K562 (cell line): ENCODE measurements around the gene KCNK2. TPM values are rescaled to one million over a fixed set of nuclear protein-coding genes. Genes with fewer than 3 reads are reported as not detected.

Experiments
- ATAC-seq: fragments of 200-7000 bp; cut with Tn5 transposase; 3 replicates; pipeline ENCODE4 v1.9.1; 2020; ENCODE audit warnings: moderate library complexity
- BruUV-seq: library from RNA; stranded (reverse); fragments of 400-500 nt; replicated peaks from 2 replicates; lab custom pipeline; 2021; lab: Mats Ljungman, UMichigan
- CTCF ChIA-PET: fragments of 300-600 bp; formaldehyde crosslinking; extraction: SDS; loops from one replicate; lab custom pipeline; 2021; ENCODE audit warnings: low intra/inter-chr PET ratio; lab: Yijun Ruan, JAX
- POLR2A ChIA-PET: fragments of 300-600, 350-650 bp; sonication (Branson Sonifier 250); formaldehyde crosslinking; extraction: SDS; loops from one replicate; lab custom pipeline; 2021; ENCODE audit warnings: antibody characterized with exemption, inconsistent platforms; lab: Yijun Ruan, JAX
- DNase-seq, 4 experiments: peaks; one replicate each; pipeline versions ENCODE4 v3.0.0 to v3.0.0-alpha.2; 2011 to 2018; ENCODE audit warnings: low spot score in 3 of 4, mixed read lengths in 3 of 4; ENCODE audit errors: extremely low read depth in 1 of 4
- FAIRE-seq: peaks from 2 replicates; lab custom pipeline; 2011; peaks lifted over from hg19 to GRCh38; lab: Jason Lieb, UNC
- H2AFZ ChIP-seq: 2 replicates; pipeline ENCODE4 v1.6.0; 2011; ENCODE audit warnings: low read depth, low read length, control low read depth, inconsistent platforms
- H3K27ac ChIP-seq: fragments of 200-600 bp; 3 replicates; pipeline ENCODE4 v1.8.0; 2011; ENCODE audit warnings: low read depth, mild to moderate bottlenecking, control low read depth, inconsistent platforms, low read length, moderate library complexity, mixed read lengths; ENCODE audit errors: extremely low read depth
- H3K27me3 ChIP-seq, 2 experiments: fragments of 300-600 bp in 1 of 2; 2 replicates in 1 of 2; 3 replicates in 1 of 2; pipeline versions ENCODE4 v1.6.0 to v1.8.0; 2011; ENCODE audit warnings: inconsistent platforms in 2 of 2, low read length in 2 of 2, mild to moderate bottlenecking in 1 of 2, mixed read lengths in 1 of 2, moderate library complexity in 1 of 2; ENCODE audit not compliant: control insufficient read depth in 2 of 2, insufficient read depth in 2 of 2
- H3K36me3 ChIP-seq: fragments of 300-600 bp; 3 replicates; pipeline ENCODE4 v1.8.0; 2011; ENCODE audit warnings: mild to moderate bottlenecking, low read length, inconsistent platforms; ENCODE audit not compliant: control insufficient read depth, insufficient read depth
- H3K4me1 ChIP-seq, 2 experiments: fragments of 200-600 bp in 1 of 2; replicated peaks in 1 of 2; 2 replicates in 1 of 2; 3 replicates in 1 of 2; pipeline versions ENCODE4 v1.5.1 to v1.8.0; 2011; ENCODE audit warnings: inconsistent platforms in 2 of 2, low read length in 2 of 2, mild to moderate bottlenecking in 1 of 2, mixed read lengths in 1 of 2, moderate library complexity in 1 of 2; ENCODE audit not compliant: control insufficient read depth in 2 of 2, insufficient read depth in 2 of 2
- H3K4me2 ChIP-seq: 2 replicates; pipeline ENCODE4 v1.6.1; 2011; ENCODE audit warnings: low read length, control low read depth, inconsistent platforms, mixed read lengths; ENCODE audit not compliant: insufficient read depth
- H3K4me3 ChIP-seq: fragments of 200-600 bp; sonication (generic), shearing (Covaris generic); 2 replicates; pipeline ENCODE4 v1.5.1; 2016; ENCODE audit warnings: control low read depth, inconsistent platforms
- H3K79me2 ChIP-seq: fragments of 200-600 bp; 3 replicates; pipeline ENCODE4 v1.8.0; 2011; ENCODE audit warnings: low read length, inconsistent platforms; ENCODE audit not compliant: control insufficient read depth, insufficient read depth
- H3K9ac ChIP-seq, 2 experiments: 2 replicates each; pipeline versions ENCODE4 v1.6.0 to v1.6.1; 2011; ENCODE audit warnings: low read depth in 2 of 2, low read length in 2 of 2, control low read depth in 1 of 2, inconsistent platforms in 1 of 2, mild to moderate bottlenecking in 1 of 2, mixed read lengths in 1 of 2; ENCODE audit not compliant: insufficient read depth in 1 of 2
- H3K9me1 ChIP-seq: one replicate; pipeline ENCODE4 v1.6.0; 2011; ENCODE audit warnings: inconsistent platforms, mild to moderate bottlenecking, low read length, moderate library complexity; ENCODE audit not compliant: control insufficient read depth, insufficient read depth
- H3K9me3 ChIP-seq: replicated peaks from 2 replicates; pipeline ENCODE4 v1.5.1; 2011; ENCODE audit warnings: low read depth, low read length, inconsistent platforms; ENCODE audit not compliant: control insufficient read depth, insufficient read depth
- H4K20me1 ChIP-seq: replicated peaks from 2 replicates; pipeline ENCODE4 v1.6.1; 2011; ENCODE audit warnings: low read length, inconsistent platforms, mixed read lengths; ENCODE audit not compliant: control insufficient read depth, insufficient read depth
- DLX4 ChIP-seq: fragments of 250-450 bp; sonication (Bioruptor Pico); IDR thresholded peaks from 2 replicates; pipeline ENCODE4 v1.6.1; 2021; ENCODE audit warnings: mild to moderate bottlenecking
- ESRRB ChIP-seq: fragments of 250-450 bp; sonication (Bioruptor Pico); IDR thresholded peaks from 2 replicates; pipeline ENCODE4 v1.5.0; 2020; ENCODE audit warnings: mild to moderate bottlenecking, moderate library complexity, borderline replicate concordance
- FOXK1 ChIP-seq: sonication (generic); formaldehyde crosslinking; IDR thresholded peaks from 2 replicates; pipeline ENCODE4 v1.8.0; 2022; ENCODE audit warnings: missing genetic modification reagents, mild to moderate bottlenecking, borderline replicate concordance
- GMEB1 ChIP-seq: fragments of 250-450 bp; sonication (Bioruptor Pico); IDR thresholded peaks from 2 replicates; pipeline ENCODE4 v1.4.0; 2020; ENCODE audit warnings: mild to moderate bottlenecking
- HIVEP1 ChIP-seq: fragments of 250-450 bp; sonication (Bioruptor Pico); IDR thresholded peaks from 2 replicates; pipeline ENCODE4 v1.4.0; 2020; ENCODE audit warnings: mild to moderate bottlenecking
- MCM2 ChIP-seq: fragments of 450-650 bp; IDR thresholded peaks from 2 replicates; pipeline ENCODE4 v1.6.1; 2017; ENCODE audit warnings: low read depth, mild to moderate bottlenecking
- MLLT1 ChIP-seq, 2 experiments: fragments of 450-650 bp; IDR thresholded peaks; 2 replicates each; pipeline ENCODE4 v1.6.1; 2016
- SMAD4 ChIP-seq: fragments of 250-450 bp; sonication (Bioruptor Pico); conservative IDR thresholded peaks from 2 replicates; pipeline ENCODE4 v1.8.0; 2021; ENCODE audit warnings: inconsistent platforms, mild to moderate bottlenecking, moderate library complexity
- SP1 ChIP-seq: sonication (generic); formaldehyde crosslinking; IDR thresholded peaks from 2 replicates; pipeline ENCODE4 v1.8.1; 2022; ENCODE audit warnings: mild to moderate bottlenecking, missing genetic modification reagents
- TCF15 ChIP-seq: fragments of 250-450 bp; sonication (Bioruptor Pico); IDR thresholded peaks from 2 replicates; pipeline ENCODE4 v1.8.0; 2022; ENCODE audit warnings: moderate library complexity, mild to moderate bottlenecking, inconsistent platforms
- ZNF24 ChIP-seq: fragments of 450-650 bp; IDR thresholded peaks from 2 replicates; pipeline ENCODE4 v1.6.1; 2016
- ZNF253 ChIP-seq: fragments of 250-450 bp; sonication (Bioruptor Pico); conservative IDR thresholded peaks from 2 replicates; pipeline ENCODE4 v1.6.1; 2021; ENCODE audit warnings: mild to moderate bottlenecking
- ZNF3 ChIP-seq: fragments of 250-450 bp; sonication (Bioruptor Pico); IDR thresholded peaks from 2 replicates; pipeline ENCODE4 v1.5.0; 2021; ENCODE audit warnings: mild to moderate bottlenecking, moderate library complexity
- WGBS: fragments of 100-300 bp; shearing (Covaris generic); methylation state at CpG from one replicate; pipeline ENCODE4 v1.1.6; 2016; ENCODE audit warnings: low coverage, mixed read lengths; ENCODE audit not compliant: insufficient coverage; ENCODE audit errors: missing lambda C conversion rate; 5-methylcytosine and 5-hydroxymethylcytosine counted together
- in situ Hi-C: fragments of 300-500 bp; cut with MboI; formaldehyde crosslinking; loops from 4 replicates; pipeline ENCODE4 v1.15.0; 2018; ENCODE audit warnings: inconsistent platforms, mixed read lengths
- intact Hi-C: fragments of 100-400 bp; cut with micrococcal nuclease; formaldehyde crosslinking; loops from 2 replicates; pipeline ENCODE4 v1.14.2; 2022
- polyA plus RNA-seq, 8 experiments: library from polyadenylated mRNA; depleted of rRNA in 4 of 8; stranded (reverse) in 5 of 8; unstranded in 3 of 8; fragments of >200 nt; fragmentation: Nextera tagmentation in 2 of 8; fragmentation: Illumina TruSeq in 1 of 8; extraction: Ambion mirVana in 2 of 8; extraction: Trizol in 1 of 8; gene quantifications; 2 replicates each; pipeline versions ENCODE4 v1.2.1 to v1.2.3, GENCODE V29; 2011 to 2014; ENCODE audit warnings: inconsistent platforms in 1 of 8, missing spikeins in 1 of 8
- total RNA-seq, 7 experiments: library from RNA; depleted of rRNA in 6 of 7; stranded (reverse); fragments of >200 nt in 6 of 7; fragmentation: Illumina TruSeq in 2 of 7; extraction: Trizol in 2 of 7; gene quantifications; 2 replicates each; pipeline versions ENCODE4 v1.2.1 to v1.2.3, GENCODE V29; 2011 to 2021; ENCODE audit warnings: low replicate concordance in 1 of 7
- TF ChIP-seq, protein P1 (sequence below): fragments of 450-650 bp; IDR thresholded peaks from 2 replicates; pipeline ENCODE4 v1.6.1; 2016; ENCODE audit warnings: mild to moderate bottlenecking

The KCNK2 gene
- total and polyA plus RNA-seq, 9 of the 15 experiments (the other 6 are each of a cell fraction or from before 2014, with no cell fraction given): 0.04 to 0.13 (median 0.05) TPM; not detected in 3

- ChIA-PET POLR2A (no interaction called here), CTCF (no interaction called here)
- no peak overlapping the region for H3K9ac ChIP-seq
- H2AFZ ChIP-seq: no peak overlapping the region
- ATAC-seq (no peak), DNase-seq (no peak), FAIRE-seq (no peak)
- H3K9me3 ChIP-seq: no peaks in the 10 kb centered on the region
- H3K36me3 ChIP-seq: no peaks in the 10 kb centered on the region
- no peaks in the 10 kb centered on the region for H3K27me3 ChIP-seq
- H3K4me1 ChIP-seq: no peaks in the 10 kb centered on the region
- H3K79me2 ChIP-seq: no peaks in the 10 kb centered on the region
- no peak overlapping the region for H3K4me3 ChIP-seq
- no TSS peak for BruUV-seq
- no peaks in the 10 kb centered on the region for H4K20me1 ChIP-seq
- intact Hi-C loops (no loop called here), in situ Hi-C loops (no loop called here)
- H3K9me1 ChIP-seq: no peaks in the 10 kb centered on the region
- 0% methylated on average over 4 of the region's 5 CpGs for WGBS
- H3K27ac ChIP-seq: no peak overlapping the region
- TF ChIP-seq ZNF3 (no peak), ESRRB (CRISPR knock-in tag) (no peak), ZNF24 (no peak), SP1 (CRISPR knock-in tag) (no peak), MLLT1 (IDR thresholded peaks at IDR 0.05) (no peak), GMEB1 (no peak), MCM2 (no peak), HIVEP1 (CRISPR knock-in tag) (no peak), ZNF253 (CRISPR knock-in tag) (no peak), DLX4 (no peak), SMAD4 (CRISPR knock-in tag) (no peak), FOXK1 (CRISPR knock-in tag) (no peak), TCF15 (no peak)
- TF ChIP-seq, protein P1, sequence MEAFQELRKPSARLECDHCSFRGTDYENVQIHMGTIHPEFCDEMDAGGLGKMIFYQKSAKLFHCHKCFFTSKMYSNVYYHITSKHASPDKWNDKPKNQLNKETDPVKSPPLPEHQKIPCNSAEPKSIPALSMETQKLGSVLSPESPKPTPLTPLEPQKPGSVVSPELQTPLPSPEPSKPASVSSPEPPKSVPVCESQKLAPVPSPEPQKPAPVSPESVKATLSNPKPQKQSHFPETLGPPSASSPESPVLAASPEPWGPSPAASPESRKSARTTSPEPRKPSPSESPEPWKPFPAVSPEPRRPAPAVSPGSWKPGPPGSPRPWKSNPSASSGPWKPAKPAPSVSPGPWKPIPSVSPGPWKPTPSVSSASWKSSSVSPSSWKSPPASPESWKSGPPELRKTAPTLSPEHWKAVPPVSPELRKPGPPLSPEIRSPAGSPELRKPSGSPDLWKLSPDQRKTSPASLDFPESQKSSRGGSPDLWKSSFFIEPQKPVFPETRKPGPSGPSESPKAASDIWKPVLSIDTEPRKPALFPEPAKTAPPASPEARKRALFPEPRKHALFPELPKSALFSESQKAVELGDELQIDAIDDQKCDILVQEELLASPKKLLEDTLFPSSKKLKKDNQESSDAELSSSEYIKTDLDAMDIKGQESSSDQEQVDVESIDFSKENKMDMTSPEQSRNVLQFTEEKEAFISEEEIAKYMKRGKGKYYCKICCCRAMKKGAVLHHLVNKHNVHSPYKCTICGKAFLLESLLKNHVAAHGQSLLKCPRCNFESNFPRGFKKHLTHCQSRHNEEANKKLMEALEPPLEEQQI: no peak
- no peak overlapping the region for H3K4me2 ChIP-seq
These were observed 26.6 kb downstream of the KCNK2 start for GRCh38 chr1:215109171-215109570.
